NB4 (cell line): ENCODE measurements around the gene CDYL.

ENCODE experiments used
- POLR2A ChIP-seq: IDR thresholded peaks from 2 replicates; pipeline ENCODE4 v1.6.1; 2011; ENCODE audit warnings: mild to moderate bottlenecking; ENCODE audit not compliant: insufficient read length; ENCODE audit errors: extremely low read depth
- TF ChIP-seq, protein P1 (sequence below): IDR thresholded peaks from one replicate; pipeline ENCODE4 v1.5.1; 2012; ENCODE audit warnings: low read depth, low read length
- TF ChIP-seq, protein P2 (sequence below): IDR thresholded peaks from 2 replicates; pipeline ENCODE4 v1.6.1; 2011; ENCODE audit warnings: low read depth, low read length

DNA sequence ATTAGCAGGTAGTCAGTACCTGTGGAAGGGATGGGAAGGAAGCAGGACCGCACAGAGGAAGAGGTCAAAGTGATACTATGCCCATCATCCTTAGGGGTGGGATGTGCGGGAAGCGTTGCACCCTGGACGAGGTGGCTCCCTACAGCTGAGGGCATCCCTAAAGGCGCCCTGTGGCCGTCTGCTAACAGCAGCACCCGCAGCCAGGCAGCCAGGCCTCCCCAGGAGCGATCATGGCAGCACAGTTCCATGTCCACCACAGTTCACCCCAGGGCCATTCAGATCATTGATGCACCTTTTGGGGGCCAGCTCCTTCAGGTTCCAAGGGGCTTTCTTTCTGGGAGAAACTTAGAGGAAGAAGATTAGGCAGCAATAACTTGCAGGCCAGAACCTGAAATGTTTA, 168.1 kb downstream of the CDYL start:
- TF ChIP-seq POLR2A = no peak
- TF ChIP-seq, protein P1, sequence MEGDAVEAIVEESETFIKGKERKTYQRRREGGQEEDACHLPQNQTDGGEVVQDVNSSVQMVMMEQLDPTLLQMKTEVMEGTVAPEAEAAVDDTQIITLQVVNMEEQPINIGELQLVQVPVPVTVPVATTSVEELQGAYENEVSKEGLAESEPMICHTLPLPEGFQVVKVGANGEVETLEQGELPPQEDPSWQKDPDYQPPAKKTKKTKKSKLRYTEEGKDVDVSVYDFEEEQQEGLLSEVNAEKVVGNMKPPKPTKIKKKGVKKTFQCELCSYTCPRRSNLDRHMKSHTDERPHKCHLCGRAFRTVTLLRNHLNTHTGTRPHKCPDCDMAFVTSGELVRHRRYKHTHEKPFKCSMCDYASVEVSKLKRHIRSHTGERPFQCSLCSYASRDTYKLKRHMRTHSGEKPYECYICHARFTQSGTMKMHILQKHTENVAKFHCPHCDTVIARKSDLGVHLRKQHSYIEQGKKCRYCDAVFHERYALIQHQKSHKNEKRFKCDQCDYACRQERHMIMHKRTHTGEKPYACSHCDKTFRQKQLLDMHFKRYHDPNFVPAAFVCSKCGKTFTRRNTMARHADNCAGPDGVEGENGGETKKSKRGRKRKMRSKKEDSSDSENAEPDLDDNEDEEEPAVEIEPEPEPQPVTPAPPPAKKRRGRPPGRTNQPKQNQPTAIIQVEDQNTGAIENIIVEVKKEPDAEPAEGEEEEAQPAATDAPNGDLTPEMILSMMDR = no peak
- TF ChIP-seq, protein P2, sequence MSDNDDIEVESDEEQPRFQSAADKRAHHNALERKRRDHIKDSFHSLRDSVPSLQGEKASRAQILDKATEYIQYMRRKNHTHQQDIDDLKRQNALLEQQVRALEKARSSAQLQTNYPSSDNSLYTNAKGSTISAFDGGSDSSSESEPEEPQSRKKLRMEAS = no peak
